Hematopoietic multipotent progenitor cell treated with erythropoietin and hydrocortisone succinate and interleukin-3 and kit ligand, for 17 days (in vitro differentiated cells): Measurements from ENCODE around the gene RBCK1.
A peak's percentile ranks its signal among the peaks of the same experiment; 100 is the strongest.
"Not testable (repeated sequence)": the region's sequence is repeated elsewhere in the genome, so short reads cannot be mapped to it uniquely, and the experiment has no call there.

ENCODE experiments used
- DNase-seq: peaks from one replicate; pipeline ENCODE4 v3.0.0-alpha.2; 2015; ENCODE audit warnings: low spot score

Gene RBCK1

GRCh38 chr20:376089-376488 lies 32.0 kb upstream of the RBCK1 start:
- DNase-seq: no peak

GRCh38 chr20:376750-377149 lies 31.3 kb upstream of the RBCK1 start:
- DNase-seq: no peak

GRCh38 chr20:377578-377977 lies 30.5 kb upstream of the RBCK1 start:
- DNase-seq: not testable (repeated sequence)

GRCh38 chr20:378961-379336 lies 29.1 kb upstream of the RBCK1 start:
- DNase-seq: no peak

- DNase-seq: peak; percentile 49
These were observed 27.1 kb upstream of the RBCK1 start for GRCh38 chr20:380763-381580.

- peak; percentile 40 for DNase-seq
These were observed 26.4 kb upstream of the RBCK1 start for GRCh38 chr20:381581-382290.

GRCh38 chr20:382291-383115 lies 25.6 kb upstream of the RBCK1 start:
- no peak for DNase-seq

- DNase-seq: no peak
These were observed 24.2 kb upstream of the RBCK1 start for GRCh38 chr20:383889-384288.

GRCh38 chr20:384723-385122 lies 23.4 kb upstream of the RBCK1 start:
- no peak for DNase-seq

- DNase-seq: no peak
These were observed 22.7 kb upstream of the RBCK1 start for GRCh38 chr20:385448-385847.

GRCh38 chr20:386634-387033 lies 21.5 kb upstream of the RBCK1 start:
- not testable (repeated sequence) for DNase-seq

GRCh38 chr20:387520-387919 lies 20.6 kb upstream of the RBCK1 start:
- DNase-seq: no peak

GRCh38 chr20:388034-388994 lies 19.8 kb upstream of the RBCK1 start:
- DNase-seq: no peak

GRCh38 chr20:389220-389619 lies 18.9 kb upstream of the RBCK1 start:
- DNase-seq: no peak

- DNase-seq: no peak
These were observed 16.9 kb upstream of the RBCK1 start for GRCh38 chr20:391041-391711.

- not testable (repeated sequence) for DNase-seq
These were observed 14.8 kb upstream of the RBCK1 start for GRCh38 chr20:393296-393695.

GRCh38 chr20:396252-396618 lies 11.9 kb upstream of the RBCK1 start:
- DNase-seq: no peak

- DNase-seq: no peak
These were observed 11.3 kb upstream of the RBCK1 start for GRCh38 chr20:396619-397431.

- DNase-seq: no peak
These were observed 10.5 kb upstream of the RBCK1 start for GRCh38 chr20:397432-398237.
